Measurements from ENCODE around the gene RUNX2.

The RUNX2 gene

GRCh38 chr6:45369870-45370269 lies 41.7 kb downstream of the RUNX2 start:
- no peaks in the 10 kb centered on the region for H3K27me3 Mint-ChIP-seq (ENCODE audit: low read depth)

GRCh38 chr6:45371924-45372573 lies 43.9 kb downstream of the RUNX2 start:
- Mint-ChIP-seq H3K27me3 (ENCODE audit: low read depth) (no peaks in the 10 kb centered on the region), H3K27ac (no peak overlapping the region), H3K4me3 (no peak overlapping the region), H3K9me3 (no peaks in the 10 kb centered on the region), H3K4me1 (ENCODE audit: low read depth) (peaks cover 41% of the 10 kb centered on the region), H3K36me3 (ENCODE audit: low read depth) (peaks cover 12% of the 10 kb centered on the region)
- DNase-seq (ENCODE audit: low spot score): no peak

More at GRCh38 chr6:45369870-45370269, 41.7 kb downstream of the RUNX2 start:
- H3K27ac Mint-ChIP-seq: peak overlapping the region; percentile 34
- no peak for DNase-seq (ENCODE audit: low spot score)
- no peak overlapping the region for H3K4me3 Mint-ChIP-seq
- H3K9me3 Mint-ChIP-seq: no peaks in the 10 kb centered on the region
- peaks cover 10% of the 10 kb centered on the region for H3K36me3 Mint-ChIP-seq (ENCODE audit: low read depth)
- H3K4me1 Mint-ChIP-seq (ENCODE audit: low read depth): peaks cover 33% of the 10 kb centered on the region

GRCh38 chr6:45375449-45375848 lies 47.3 kb downstream of the RUNX2 start:
- Mint-ChIP-seq H3K4me1 (ENCODE audit: low read depth) (peaks cover 36% of the 10 kb centered on the region), H3K27ac (peak overlapping the region; percentile 73), H3K4me3 (peak overlapping the region; percentile 49), H3K36me3 (ENCODE audit: low read depth) (peaks cover 2% of the 10 kb centered on the region), H3K9me3 (no peaks in the 10 kb centered on the region), H3K27me3 (ENCODE audit: low read depth) (no peaks in the 10 kb centered on the region)
- no peak for DNase-seq (ENCODE audit: low spot score)

GRCh38 chr6:45376310-45377042 lies 48.3 kb downstream of the RUNX2 start:
- no peaks in the 10 kb centered on the region for H3K27me3 Mint-ChIP-seq (ENCODE audit: low read depth)
- peaks cover 2% of the 10 kb centered on the region for H3K36me3 Mint-ChIP-seq (ENCODE audit: low read depth)
- no peak for DNase-seq (ENCODE audit: low spot score)
- peak overlapping the region; percentile 90 for H3K4me3 Mint-ChIP-seq
- peaks cover 30% of the 10 kb centered on the region for H3K4me1 Mint-ChIP-seq (ENCODE audit: low read depth)
- H3K9me3 Mint-ChIP-seq: no peaks in the 10 kb centered on the region
- H3K27ac Mint-ChIP-seq: peak overlapping the region; percentile 96

- Mint-ChIP-seq H3K27me3 (ENCODE audit: low read depth) (no peaks in the 10 kb centered on the region), H3K4me3 (peak overlapping the region; percentile 90)
- DNase-seq (ENCODE audit: low spot score): no peak
Measured at GRCh38 chr6:45377043-45377553, 49.0 kb downstream of the RUNX2 start.

GRCh38 chr6:45377554-45378333 lies 49.6 kb downstream of the RUNX2 start, which contains the start of gene SUPT3H:
TSS of gene SUPT3H (minus strand) at chr6:45377934.
- Mint-ChIP-seq H3K4me3 (peak within 1 kb of the TSS; percentile 90), H3K27ac (peak within 1 kb of the TSS; percentile 96), H3K4me1 (ENCODE audit: low read depth) (peaks cover 25% of the 10 kb centered on the region), H3K36me3 (ENCODE audit: low read depth) (peaks cover 2% of the 10 kb centered on the region), H3K9me3 (no peaks in the 10 kb centered on the region), H3K27me3 (ENCODE audit: low read depth) (no peaks in the 10 kb centered on the region)
- peak; percentile 97 for DNase-seq (ENCODE audit: low spot score)

More at GRCh38 chr6:45377043-45377553, 49.0 kb downstream of the RUNX2 start:
- no peaks in the 10 kb centered on the region for H3K9me3 Mint-ChIP-seq
- peak overlapping the region; percentile 96 for H3K27ac Mint-ChIP-seq
- peaks cover 26% of the 10 kb centered on the region for H3K4me1 Mint-ChIP-seq (ENCODE audit: low read depth)
- peaks cover 2% of the 10 kb centered on the region for H3K36me3 Mint-ChIP-seq (ENCODE audit: low read depth)

GRCh38 chr6:45378334-45378926 lies 50.3 kb downstream of the RUNX2 start:
- peaks cover 2% of the 10 kb centered on the region for H3K36me3 Mint-ChIP-seq (ENCODE audit: low read depth)
- H3K27me3 Mint-ChIP-seq (ENCODE audit: low read depth): no peaks in the 10 kb centered on the region
- DNase-seq (ENCODE audit: low spot score): no peak
- no peaks in the 10 kb centered on the region for H3K9me3 Mint-ChIP-seq
- peak overlapping the region; percentile 96 for H3K27ac Mint-ChIP-seq
- peak overlapping the region; percentile 90 for H3K4me3 Mint-ChIP-seq
- H3K4me1 Mint-ChIP-seq (ENCODE audit: low read depth): peaks cover 21% of the 10 kb centered on the region

GRCh38 chr6:45382391-45382790 lies 54.3 kb downstream of the RUNX2 start:
- Mint-ChIP-seq H3K36me3 (ENCODE audit: low read depth) (no peaks in the 10 kb centered on the region), H3K27me3 (ENCODE audit: low read depth) (no peaks in the 10 kb centered on the region), H3K27ac (no peak overlapping the region), H3K9me3 (no peaks in the 10 kb centered on the region), H3K4me1 (ENCODE audit: low read depth) (peaks cover 7% of the 10 kb centered on the region), H3K4me3 (no peak overlapping the region)
- DNase-seq (ENCODE audit: low spot score): no peak

GRCh38 chr6:45386501-45386900 lies 58.4 kb downstream of the RUNX2 start:
- no peaks in the 10 kb centered on the region for H3K27me3 Mint-ChIP-seq (ENCODE audit: low read depth)
- H3K4me1 Mint-ChIP-seq (ENCODE audit: low read depth): peaks cover 2% of the 10 kb centered on the region
- peaks cover 2% of the 10 kb centered on the region for H3K36me3 Mint-ChIP-seq (ENCODE audit: low read depth)
- no peak overlapping the region for H3K27ac Mint-ChIP-seq
- no peak for DNase-seq (ENCODE audit: low spot score)
- no peak overlapping the region for H3K4me3 Mint-ChIP-seq
- peaks cover 10% of the 10 kb centered on the region for H3K9me3 Mint-ChIP-seq

- no peak overlapping the region for H3K4me3 Mint-ChIP-seq
- H3K9me3 Mint-ChIP-seq: peaks cover 11% of the 10 kb centered on the region
- peaks cover 2% of the 10 kb centered on the region for H3K36me3 Mint-ChIP-seq (ENCODE audit: low read depth)
- H3K27ac Mint-ChIP-seq: no peak overlapping the region
- no peaks in the 10 kb centered on the region for H3K27me3 Mint-ChIP-seq (ENCODE audit: low read depth)
- DNase-seq (ENCODE audit: low spot score): no peak
- peaks cover 2% of the 10 kb centered on the region for H3K4me1 Mint-ChIP-seq (ENCODE audit: low read depth)
Measured at GRCh38 chr6:45387236-45387635, 59.1 kb downstream of the RUNX2 start.

GRCh38 chr6:45388328-45388727 lies 60.2 kb downstream of the RUNX2 start:
- no peaks in the 10 kb centered on the region for H3K27me3 Mint-ChIP-seq (ENCODE audit: low read depth)
- DNase-seq (ENCODE audit: low spot score): no peak
- peaks cover 2% of the 10 kb centered on the region for H3K4me1 Mint-ChIP-seq (ENCODE audit: low read depth)
- no peak overlapping the region for H3K27ac Mint-ChIP-seq
- peaks cover 19% of the 10 kb centered on the region for H3K9me3 Mint-ChIP-seq
- peaks cover 8% of the 10 kb centered on the region for H3K36me3 Mint-ChIP-seq (ENCODE audit: low read depth)
- no peak overlapping the region for H3K4me3 Mint-ChIP-seq

- no peak overlapping the region for H3K27ac Mint-ChIP-seq
- H3K9me3 Mint-ChIP-seq: peaks cover 23% of the 10 kb centered on the region
- no peaks in the 10 kb centered on the region for H3K27me3 Mint-ChIP-seq (ENCODE audit: low read depth)
- no peak overlapping the region for H3K4me3 Mint-ChIP-seq
- no peak for DNase-seq (ENCODE audit: low spot score)
- H3K4me1 Mint-ChIP-seq (ENCODE audit: low read depth): peaks cover 13% of the 10 kb centered on the region
- peaks cover 10% of the 10 kb centered on the region for H3K36me3 Mint-ChIP-seq (ENCODE audit: low read depth)
Measured at GRCh38 chr6:45394586-45395095, 66.5 kb downstream of the RUNX2 start.

- peaks cover 14% of the 10 kb centered on the region for H3K4me1 Mint-ChIP-seq (ENCODE audit: low read depth)
- H3K27me3 Mint-ChIP-seq (ENCODE audit: low read depth): peaks cover 4% of the 10 kb centered on the region
- no peak overlapping the region for H3K27ac Mint-ChIP-seq
- no peak overlapping the region for H3K4me3 Mint-ChIP-seq
- peaks cover 4% of the 10 kb centered on the region for H3K9me3 Mint-ChIP-seq
- DNase-seq (ENCODE audit: low spot score): no peak
- peaks cover 2% of the 10 kb centered on the region for H3K36me3 Mint-ChIP-seq (ENCODE audit: low read depth)
Measured at GRCh38 chr6:45398075-45398813, 70.1 kb downstream of the RUNX2 start.
